Endothelial cell of umbilical vein (primary cell): ENCODE results near the gene IGHMBP2.

Source experiments
- EZH2 ChIP-seq: IDR thresholded peaks from 2 replicates; pipeline ENCODE4 v1.6.1; 2012; ENCODE audit warnings: borderline replicate concordance, low read depth, mild to moderate bottlenecking, moderate library complexity, low read length, inconsistent platforms; ENCODE audit not compliant: severe bottlenecking
- FOS ChIP-seq: IDR thresholded peaks from 2 replicates; pipeline ENCODE4 v1.6.1; 2011; ENCODE audit warnings: mild to moderate bottlenecking, low read length, moderate library complexity, borderline replicate concordance; ENCODE audit not compliant: insufficient read depth
- GATA2 ChIP-seq: IDR thresholded peaks from 2 replicates; pipeline ENCODE4 v1.7.0; 2011; ENCODE audit warnings: low read depth, mild to moderate bottlenecking, moderate library complexity, mixed read lengths, low read length; ENCODE audit not compliant: insufficient read length, insufficient read depth
- JUN ChIP-seq: IDR thresholded peaks from 2 replicates; pipeline ENCODE4 v1.6.1; 2011; ENCODE audit warnings: borderline replicate concordance, low read depth; ENCODE audit not compliant: insufficient read length, insufficient read depth
- MYC ChIP-seq: IDR thresholded peaks from one replicate; pipeline ENCODE4 v1.6.1; 2011; ENCODE audit warnings: mild to moderate bottlenecking, low read depth, low read length
- POLR2A ChIP-seq: IDR thresholded peaks from 2 replicates; pipeline ENCODE4 v1.6.1; 2012; ENCODE audit warnings: low read depth, mild to moderate bottlenecking, control low read depth, low read length
- POLR2AphosphoS5 ChIP-seq: IDR thresholded peaks from 2 replicates; pipeline ENCODE4 v1.6.1; 2012; ENCODE audit warnings: low read depth, mild to moderate bottlenecking, control low read depth, low read length, moderate library complexity; ENCODE audit not compliant: insufficient read depth
- TF ChIP-seq, protein P1 (sequence below), 2 donors: IDR thresholded peaks; 1 replicate in 1 of 2; 2 replicates in 1 of 2; pipeline ENCODE4 v1.5.1; 2011; ENCODE audit warnings: low read length in 2 of 2, mild to moderate bottlenecking in 2 of 2, moderate library complexity in 2 of 2, control low read depth in 1 of 2, inconsistent platforms in 1 of 2, low read depth in 1 of 2; ENCODE audit not compliant: insufficient read depth in 1 of 2; ENCODE audit errors: extremely low read depth in 1 of 2
- TF ChIP-seq, protein P2 (sequence below): IDR thresholded peaks from 2 replicates; pipeline ENCODE4 v1.6.1; 2011; ENCODE audit not compliant: insufficient read depth, insufficient read length

DNA sequence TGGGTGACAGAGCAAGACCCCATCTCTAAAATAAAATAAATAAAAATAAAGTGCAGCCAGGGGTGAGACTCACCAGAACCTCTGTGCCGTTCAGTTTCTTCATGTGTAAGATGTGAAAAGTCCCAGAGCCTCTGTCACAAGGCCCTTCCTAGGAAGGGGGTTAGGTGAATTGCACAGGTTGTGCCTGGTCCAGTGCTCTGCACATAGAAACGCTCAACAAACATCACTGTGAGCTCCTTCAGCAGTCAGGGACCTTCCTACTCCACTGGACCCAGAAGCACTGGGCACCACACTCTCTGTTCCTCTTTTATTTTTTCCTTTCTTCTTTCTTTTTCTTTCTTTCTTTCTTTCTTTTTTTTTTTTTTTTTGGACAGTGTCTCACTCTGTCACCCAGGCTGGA lies 22.4 kb upstream of the IGHMBP2 start:
- TF ChIP-seq, protein P1, sequence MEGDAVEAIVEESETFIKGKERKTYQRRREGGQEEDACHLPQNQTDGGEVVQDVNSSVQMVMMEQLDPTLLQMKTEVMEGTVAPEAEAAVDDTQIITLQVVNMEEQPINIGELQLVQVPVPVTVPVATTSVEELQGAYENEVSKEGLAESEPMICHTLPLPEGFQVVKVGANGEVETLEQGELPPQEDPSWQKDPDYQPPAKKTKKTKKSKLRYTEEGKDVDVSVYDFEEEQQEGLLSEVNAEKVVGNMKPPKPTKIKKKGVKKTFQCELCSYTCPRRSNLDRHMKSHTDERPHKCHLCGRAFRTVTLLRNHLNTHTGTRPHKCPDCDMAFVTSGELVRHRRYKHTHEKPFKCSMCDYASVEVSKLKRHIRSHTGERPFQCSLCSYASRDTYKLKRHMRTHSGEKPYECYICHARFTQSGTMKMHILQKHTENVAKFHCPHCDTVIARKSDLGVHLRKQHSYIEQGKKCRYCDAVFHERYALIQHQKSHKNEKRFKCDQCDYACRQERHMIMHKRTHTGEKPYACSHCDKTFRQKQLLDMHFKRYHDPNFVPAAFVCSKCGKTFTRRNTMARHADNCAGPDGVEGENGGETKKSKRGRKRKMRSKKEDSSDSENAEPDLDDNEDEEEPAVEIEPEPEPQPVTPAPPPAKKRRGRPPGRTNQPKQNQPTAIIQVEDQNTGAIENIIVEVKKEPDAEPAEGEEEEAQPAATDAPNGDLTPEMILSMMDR (IDR thresholded peaks at IDR 0.05; ENCODE audit: extremely low read depth in 1 of 2, insufficient read depth in 1 of 2, low read depth in 1 of 2, low read length in 2 of 2) = no peak
- no peak for TF ChIP-seq FOS
- no peak for TF ChIP-seq EZH2
- no peak for TF ChIP-seq MYC
- TF ChIP-seq GATA2 = no peak
- no peak for TF ChIP-seq POLR2A
- TF ChIP-seq, protein P2, sequence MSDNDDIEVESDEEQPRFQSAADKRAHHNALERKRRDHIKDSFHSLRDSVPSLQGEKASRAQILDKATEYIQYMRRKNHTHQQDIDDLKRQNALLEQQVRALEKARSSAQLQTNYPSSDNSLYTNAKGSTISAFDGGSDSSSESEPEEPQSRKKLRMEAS = no peak
- TF ChIP-seq POLR2AphosphoS5 = no peak
- no peak for TF ChIP-seq JUN
